OCI-LY7 (cell line): ENCODE measurements around the gene SPSB2. TPM values are rescaled to one million over a fixed set of nuclear protein-coding genes. Genes with fewer than 3 reads are reported as not detected.

Experiments used
- BruUV-seq: library from RNA; stranded (reverse); fragments of 400-500 nt; replicated peaks from 2 replicates; lab custom pipeline; 2021; lab: Mats Ljungman, UMichigan
- CTCF ChIA-PET: fragments of 300-600 bp; sonication (Branson Sonifier 250); formaldehyde crosslinking; loops from one replicate; lab custom pipeline; 2022; ENCODE audit warnings: antibody characterized with exemption; ENCODE audit not compliant: unreplicated experiment; lab: Charles Lee
- POLR2A ChIA-PET: fragments of 300-600 bp; sonication (Branson Sonifier 250); formaldehyde crosslinking; loops from one replicate; lab custom pipeline; 2022; ENCODE audit warnings: antibody characterized with exemption; lab: Charles Lee
- DNase-seq: peaks from one replicate; pipeline ENCODE4 v3.0.0-alpha.2; 2015; ENCODE audit warnings: low spot score
- H2AFZ ChIP-seq: fragments of 200-600 bp; sonication (generic), shearing (Covaris generic); 2 replicates; pipeline ENCODE4 v1.6.1; 2014; ENCODE audit warnings: mild to moderate bottlenecking, antibody characterized with exemption, low read length, moderate library complexity
- H3K27ac ChIP-seq: fragments of 200-600 bp; sonication (generic); 2 replicates; pipeline ENCODE4 v1.5.1; 2014; ENCODE audit warnings: mixed run types, low read depth, mild to moderate bottlenecking, moderate library complexity, low read length, inconsistent platforms; ENCODE audit not compliant: poor library complexity, severe bottlenecking
- H3K36me3 ChIP-seq: fragments of 200-600 bp; sonication (generic); 2 replicates; pipeline ENCODE4 v1.6.1; 2014; ENCODE audit warnings: mild to moderate bottlenecking, antibody characterized with exemption, low read length, moderate library complexity, mixed read lengths; ENCODE audit not compliant: insufficient read depth
- H3K4me1 ChIP-seq: fragments of 200-600 bp; sonication (generic); 2 replicates; pipeline ENCODE4 v1.5.1; 2014; ENCODE audit warnings: mild to moderate bottlenecking, low read length; ENCODE audit not compliant: insufficient read depth, poor library complexity, severe bottlenecking
- H3K4me2 ChIP-seq: fragments of 200-600 bp; sonication (generic); 2 replicates; pipeline ENCODE4 v1.6.1; 2014; ENCODE audit warnings: mild to moderate bottlenecking, low read length
- H3K4me3 ChIP-seq: fragments of 200-600 bp; sonication (generic); 2 replicates; pipeline ENCODE4 v1.5.1; 2014; ENCODE audit warnings: mild to moderate bottlenecking, low read depth, low read length; ENCODE audit not compliant: poor library complexity, severe bottlenecking
- H3K79me2 ChIP-seq: fragments of 200-600 bp; sonication (generic); 2 replicates; pipeline ENCODE4 v1.6.1; 2016; ENCODE audit warnings: low read depth, mild to moderate bottlenecking, low read length, moderate library complexity, mixed read lengths; ENCODE audit not compliant: insufficient read depth
- H3K9me2 ChIP-seq: fragments of 200-600 bp; sonication (generic); 2 replicates; pipeline ENCODE4 v1.6.1; 2016; ENCODE audit warnings: mild to moderate bottlenecking, low read length, mixed read lengths; ENCODE audit not compliant: insufficient read depth
- H3K9me3 ChIP-seq: fragments of 200-600 bp; sonication (generic); 2 replicates; pipeline ENCODE4 v1.6.1; 2014; ENCODE audit warnings: mild to moderate bottlenecking, mixed run types, low read length, mixed read lengths
- H4K20me1 ChIP-seq: fragments of 200-600 bp; sonication (generic); 2 replicates; pipeline ENCODE4 v1.6.1; 2014; ENCODE audit warnings: mild to moderate bottlenecking, antibody characterized with exemption, low read length, moderate library complexity, mixed read lengths; ENCODE audit not compliant: insufficient read depth
- EZH2phosphoT487 ChIP-seq: fragments of 200-600 bp; sonication (generic); IDR thresholded peaks from 2 replicates; pipeline ENCODE4 v1.6.1; 2018; ENCODE audit warnings: low read depth, borderline replicate concordance, mild to moderate bottlenecking, mixed run types, antibody characterized with exemption, low read length, moderate library complexity, mixed read lengths
- intact Hi-C: fragments of 100-400 bp; cut with micrococcal nuclease; formaldehyde crosslinking; loops from one replicate; pipeline ENCODE4 v1.10.0; 2022; ENCODE audit not compliant: unreplicated experiment
- total RNA-seq, 2 experiments: library from RNA; depleted of rRNA in 1 of 2; stranded (reverse); fragments of >200 nt in 1 of 2; shearing (Covaris generic) in 1 of 2; gene quantifications; 2 replicates each; pipeline ENCODE4 v1.2.3, GENCODE V29; 2014 to 2022
- TF ChIP-seq, protein P1 (sequence below): fragments of 200-600 bp; sonication (generic); conservative IDR thresholded peaks from 2 replicates; pipeline ENCODE4 v1.5.1; 2014; ENCODE audit warnings: mild to moderate bottlenecking, antibody characterized with exemption, low read length, moderate library complexity, mixed read lengths

SPSB2 gene
- total RNA-seq, 2 experiments from 2014 or later: 8.3 to 8.5 TPM

- Histone ChIP-seq H3K9me2 (no peaks in the 10 kb centered on the region), H4K20me1 (no peaks in the 10 kb centered on the region), H3K4me1 (peaks cover 55% of the 10 kb centered on the region), H3K9me3 (no peaks in the 10 kb centered on the region), H3K27ac (peak overlapping the region; percentile 92), H3K79me2 (no peaks in the 10 kb centered on the region), H3K4me2 (peak overlapping the region; percentile 81), H3K4me3 (peak overlapping the region; percentile 57), H3K36me3 (peaks cover 5% of the 10 kb centered on the region), H2AFZ (0 out of 2 replicates have a peak overlapping the region, but pooled peaks have one; percentile 2)
- peak; percentile 97 for DNase-seq
- intact Hi-C loops: loop anchor here (1.0 kb wide), 1 partner anchor 29 kb away; no protein-coding TSS in a partner anchor
- POLR2A ChIA-PET: interaction anchor here (0.5 to 4.4 kb wide), 16 partner anchors 9 to 306 kb away, joined by 3 to 101 read pairs (median 5); partner anchors contain the start of genes CDCA3, COPS7A, GAPDH and MLF2
- TF ChIP-seq, protein P1, sequence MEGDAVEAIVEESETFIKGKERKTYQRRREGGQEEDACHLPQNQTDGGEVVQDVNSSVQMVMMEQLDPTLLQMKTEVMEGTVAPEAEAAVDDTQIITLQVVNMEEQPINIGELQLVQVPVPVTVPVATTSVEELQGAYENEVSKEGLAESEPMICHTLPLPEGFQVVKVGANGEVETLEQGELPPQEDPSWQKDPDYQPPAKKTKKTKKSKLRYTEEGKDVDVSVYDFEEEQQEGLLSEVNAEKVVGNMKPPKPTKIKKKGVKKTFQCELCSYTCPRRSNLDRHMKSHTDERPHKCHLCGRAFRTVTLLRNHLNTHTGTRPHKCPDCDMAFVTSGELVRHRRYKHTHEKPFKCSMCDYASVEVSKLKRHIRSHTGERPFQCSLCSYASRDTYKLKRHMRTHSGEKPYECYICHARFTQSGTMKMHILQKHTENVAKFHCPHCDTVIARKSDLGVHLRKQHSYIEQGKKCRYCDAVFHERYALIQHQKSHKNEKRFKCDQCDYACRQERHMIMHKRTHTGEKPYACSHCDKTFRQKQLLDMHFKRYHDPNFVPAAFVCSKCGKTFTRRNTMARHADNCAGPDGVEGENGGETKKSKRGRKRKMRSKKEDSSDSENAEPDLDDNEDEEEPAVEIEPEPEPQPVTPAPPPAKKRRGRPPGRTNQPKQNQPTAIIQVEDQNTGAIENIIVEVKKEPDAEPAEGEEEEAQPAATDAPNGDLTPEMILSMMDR: no peak
- TF ChIP-seq EZH2phosphoT487: no peak
- CTCF ChIA-PET: interaction anchor here (0.9 to 2.6 kb wide), 7 partner anchors 9 to 129 kb away, joined by 3 to 8 read pairs (median 5); partner anchors contain the start of genes MLF2 and SPSB2
- BruUV-seq: no TSS peak
Observed at GRCh38 chr12:6839482-6840201, 33.5 kb downstream of the SPSB2 start.

DNA sequence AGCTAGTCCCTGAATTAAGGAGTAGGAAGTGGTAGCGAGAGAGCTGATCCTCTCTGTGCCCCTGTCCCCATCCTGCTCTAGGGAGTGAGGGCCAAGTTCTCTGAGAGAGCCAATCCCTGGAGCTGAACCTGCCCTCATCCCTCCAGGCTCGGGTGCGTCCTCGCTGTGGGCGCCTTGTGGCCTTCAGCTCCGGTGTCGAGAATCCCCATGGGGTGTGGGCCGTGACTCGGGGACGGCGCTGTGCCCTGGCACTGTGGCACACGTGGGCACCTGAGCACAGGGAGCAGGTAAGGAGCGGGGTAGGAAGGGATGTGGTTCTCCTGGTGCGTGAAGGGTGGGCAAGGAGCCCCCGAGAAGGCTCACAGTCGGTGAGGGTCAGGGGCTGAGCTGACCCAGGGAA is 34.2 kb downstream of the SPSB2 start:
- no peaks in the 10 kb centered on the region for H3K9me2 ChIP-seq
- ChIA-PET POLR2A (interaction anchor here (1.2 to 4.4 kb wide), 6 partner anchors 9 to 65 kb away, joined by 3 to 101 read pairs (median 9); partner anchors contain the start of genes CDCA3, TPI1 and USP5), CTCF (interaction anchor here (1.4 to 2.6 kb wide), 3 partner anchors 10 to 128 kb away, joined by 3 to 8 read pairs (median 4); partner anchors contain the start of gene MLF2)
- H3K79me2 ChIP-seq: no peaks in the 10 kb centered on the region
- BruUV-seq: no TSS peak
- intact Hi-C loops: no loop called here
- no peaks in the 10 kb centered on the region for H3K9me3 ChIP-seq
- no peak for DNase-seq
- H3K36me3 ChIP-seq: no peaks in the 10 kb centered on the region
- H3K27ac ChIP-seq: peak overlapping the region; percentile 92
- peaks cover 54% of the 10 kb centered on the region for H3K4me1 ChIP-seq
- peak overlapping the region; percentile 81 for H3K4me2 ChIP-seq
- H3K4me3 ChIP-seq: no peak overlapping the region
- TF ChIP-seq, protein P1: no peak
- no peak for TF ChIP-seq EZH2phosphoT487
- H2AFZ ChIP-seq: no peak overlapping the region
- H4K20me1 ChIP-seq: no peaks in the 10 kb centered on the region
